KG1 (cell line): Measurements from ENCODE around the gene PTPRR.

ENCODE experiments used
- DNase-seq: peaks from one replicate; lab custom pipeline; 2025; lab: John Stamatoyannopoulos, UW

PTPRR gene

GRCh38 chr12:70794131-70794530, 126.4 kb downstream of the PTPRR start:
- no peak for DNase-seq

DNA sequence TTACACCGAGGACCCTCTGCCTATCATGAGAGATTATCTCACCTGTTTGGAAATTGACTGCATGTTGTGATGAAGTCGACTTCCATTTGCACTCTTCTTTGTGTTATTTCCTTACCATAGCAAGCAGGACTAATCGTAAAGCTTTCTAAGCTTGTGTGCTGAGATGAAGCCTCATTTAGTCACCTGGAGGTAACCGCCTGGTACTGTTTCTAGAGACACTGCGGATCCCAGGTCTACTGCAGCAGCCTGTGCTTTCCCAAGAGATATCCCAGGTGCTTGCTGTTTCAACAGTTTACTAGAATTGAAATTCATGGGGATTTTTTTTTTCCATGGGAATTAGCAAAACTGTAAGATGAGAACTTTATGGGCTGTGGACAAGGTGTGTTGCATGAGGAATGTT, 131.8 kb downstream of the PTPRR start:
- no peak for DNase-seq

- DNase-seq, result no peak
Observed at GRCh38 chr12:70787612-70788011, 132.9 kb downstream of the PTPRR start.

DNA sequence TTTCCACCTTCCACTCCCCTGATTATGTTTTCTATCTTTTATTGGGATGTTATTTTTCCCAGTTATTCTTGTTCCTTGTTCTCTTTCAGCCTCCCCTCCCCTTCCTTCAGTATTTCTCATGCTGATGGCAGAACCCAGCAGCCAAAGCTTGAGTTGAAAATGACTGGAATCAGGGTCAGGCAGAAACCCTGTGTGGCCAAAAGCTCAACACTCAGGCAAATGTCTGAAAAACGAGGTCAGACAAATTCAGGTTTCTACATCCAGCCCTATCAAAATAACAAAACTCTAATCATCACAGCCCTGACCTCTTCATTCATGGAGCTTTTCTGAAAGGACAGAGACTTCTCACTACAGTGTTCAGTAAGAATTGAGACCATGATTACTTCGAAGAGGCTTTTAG, 134.6 kb downstream of the PTPRR start:
- DNase-seq, result no peak

GRCh38 chr12:70784042-70784668, 136.4 kb downstream of the PTPRR start:
- no peak for DNase-seq

DNA sequence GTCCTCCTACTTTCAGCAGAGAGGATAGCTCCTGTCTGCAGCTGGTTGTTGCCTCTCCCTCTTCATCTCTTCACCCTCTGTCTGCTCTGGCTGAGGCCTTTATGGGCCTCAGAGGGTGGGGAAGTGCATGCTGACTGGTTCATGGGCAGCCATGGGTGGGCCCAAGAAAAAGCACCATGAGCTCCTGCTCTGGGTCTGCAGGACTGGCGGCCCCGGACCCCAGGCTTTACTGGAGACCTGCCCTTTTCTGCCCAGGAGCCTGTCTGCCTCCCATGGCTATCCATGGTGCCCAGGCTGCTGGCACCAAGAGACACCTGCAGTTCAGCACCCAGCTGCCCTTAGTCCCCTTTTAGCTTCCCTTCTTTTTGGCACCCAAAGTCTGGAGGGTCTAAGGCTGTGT, 137.1 kb downstream of the PTPRR start:
- DNase-seq, result no peak

DNA sequence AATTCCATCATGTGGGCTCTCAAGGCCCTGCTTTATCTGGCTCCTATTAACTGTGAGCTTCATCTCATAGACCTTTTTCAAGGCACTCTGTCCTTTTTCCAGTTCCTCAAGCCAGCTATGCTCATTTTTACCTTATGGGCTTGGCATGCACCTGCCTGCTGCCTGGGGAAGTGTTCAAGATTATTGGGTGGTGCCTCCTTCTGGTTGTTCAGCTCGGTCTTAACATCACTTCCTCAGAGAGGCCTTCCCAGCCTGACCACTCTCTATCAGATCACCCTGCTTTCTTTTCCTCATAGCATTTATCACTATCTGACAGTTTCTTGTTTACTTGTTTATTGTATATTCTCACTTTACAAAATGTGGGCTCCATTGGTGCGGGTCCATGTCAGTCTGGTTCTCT, 141.3 kb downstream of the PTPRR start:
- no peak for DNase-seq

DNA sequence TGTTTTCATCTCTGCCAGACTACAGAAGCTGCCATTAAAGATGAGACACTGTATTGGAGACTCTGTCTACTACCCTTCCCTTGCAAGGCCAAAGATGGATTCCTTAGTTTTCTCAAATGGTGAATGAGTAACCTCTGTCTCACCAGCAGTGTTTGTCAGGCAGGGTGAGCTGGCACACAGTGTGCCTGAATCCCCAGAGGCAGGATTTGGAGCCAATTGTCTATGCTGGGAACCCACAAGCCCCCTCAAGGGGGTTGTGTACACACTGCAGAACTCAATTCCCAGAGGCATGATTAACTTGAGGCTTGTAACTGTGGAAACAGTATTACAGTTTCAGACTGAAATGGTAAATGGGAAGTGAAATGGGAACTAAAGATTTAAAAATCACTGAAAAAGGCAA, 146.5 kb downstream of the PTPRR start:
- no peak for DNase-seq

GRCh38 chr12:70772836-70773235, 147.7 kb downstream of the PTPRR start:
- DNase-seq, result no peak

DNA sequence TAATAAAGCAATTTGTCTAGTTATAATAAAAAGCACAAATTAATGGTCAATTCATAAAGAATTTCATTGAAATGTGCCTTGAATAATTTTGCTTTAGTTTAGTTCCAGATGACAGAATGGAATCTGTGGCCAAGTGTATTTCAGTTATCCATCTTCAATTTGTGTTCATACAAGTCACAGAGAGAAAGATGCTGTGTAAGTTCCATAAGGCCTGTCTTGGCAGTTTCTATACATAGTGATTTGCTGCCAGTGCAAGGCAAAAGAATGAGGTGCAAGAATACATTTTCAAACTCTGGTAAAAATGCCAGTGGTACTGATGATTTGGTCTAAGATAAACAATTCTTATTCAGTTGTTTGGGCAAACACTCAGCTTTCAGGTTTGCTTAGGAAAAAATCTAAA, 149.0 kb downstream of the PTPRR start:
- DNase-seq, result no peak

DNA sequence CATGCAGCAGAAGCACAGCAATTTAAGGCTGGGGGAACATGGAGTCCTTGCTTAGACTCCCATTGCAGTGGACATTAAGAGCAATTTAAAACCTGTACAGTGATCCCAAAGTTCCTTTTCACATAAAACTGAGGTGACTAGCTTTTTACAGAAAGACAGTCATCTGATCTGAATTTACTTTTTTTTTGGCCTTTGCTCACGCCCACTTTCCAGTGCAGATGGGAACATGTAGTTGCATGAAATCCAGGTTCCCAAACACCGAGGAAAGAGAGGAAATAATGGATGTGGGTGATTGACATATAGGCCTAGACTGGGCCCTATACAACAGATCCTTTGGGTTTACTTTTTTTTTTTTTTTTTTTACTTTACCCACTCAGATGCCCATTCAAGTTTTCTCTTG, 156.9 kb downstream of the PTPRR start:
- DNase-seq, result no peak

DNA sequence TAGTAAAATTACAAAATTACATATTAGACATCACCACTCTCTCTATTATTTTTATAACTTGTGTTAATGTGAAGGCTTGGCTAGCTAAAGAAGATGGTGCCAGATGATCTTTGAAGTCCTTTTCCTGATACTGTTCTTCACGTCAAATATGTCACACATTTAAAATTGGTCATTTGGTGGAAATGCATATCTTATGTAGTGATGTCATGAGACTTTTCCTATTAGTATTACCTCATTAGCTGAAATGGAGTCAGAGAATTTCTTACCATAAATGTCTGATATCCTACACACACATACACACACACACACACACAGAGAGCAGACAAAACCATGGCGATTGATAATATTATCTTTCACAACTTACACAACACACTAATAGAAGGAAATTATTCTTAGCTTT, 158.5 kb downstream of the PTPRR start:
- no peak for DNase-seq

GRCh38 chr12:70759161-70759918, 161.2 kb downstream of the PTPRR start:
- DNase-seq, result no peak

- DNase-seq, result no peak
Observed at GRCh38 chr12:70758494-70758845, 162.1 kb downstream of the PTPRR start.

- no peak for DNase-seq
Observed at GRCh38 chr12:70757830-70758493, 162.6 kb downstream of the PTPRR start.

GRCh38 chr12:70756791-70757190, 163.7 kb downstream of the PTPRR start:
- DNase-seq, result no peak

DNA sequence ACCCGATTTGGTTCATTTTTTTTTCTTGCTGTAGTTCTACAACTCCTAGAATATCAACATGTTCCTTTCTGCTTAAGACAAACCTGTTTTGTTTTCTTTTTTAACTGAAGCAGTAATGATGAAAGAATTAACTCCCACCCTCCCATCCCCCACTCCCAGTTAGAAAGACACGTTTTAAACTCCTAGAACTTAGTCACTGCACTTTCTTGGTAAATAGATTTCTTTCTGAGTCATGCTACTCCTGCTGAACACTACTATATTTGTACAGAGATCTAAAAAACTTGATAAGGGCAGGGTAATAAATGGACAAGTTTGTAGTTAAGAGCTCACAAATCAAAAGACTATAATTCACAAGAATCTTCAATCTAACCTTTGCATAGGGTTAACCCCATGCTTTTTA, 164.4 kb downstream of the PTPRR start:
- DNase-seq, result no peak

- no peak for DNase-seq
Observed at GRCh38 chr12:70754330-70754741, 166.2 kb downstream of the PTPRR start.

GRCh38 chr12:70752327-70752726, 168.2 kb downstream of the PTPRR start:
- DNase-seq, result no peak

- no peak for DNase-seq
Observed at GRCh38 chr12:70749931-70750330, 170.6 kb downstream of the PTPRR start.

DNA sequence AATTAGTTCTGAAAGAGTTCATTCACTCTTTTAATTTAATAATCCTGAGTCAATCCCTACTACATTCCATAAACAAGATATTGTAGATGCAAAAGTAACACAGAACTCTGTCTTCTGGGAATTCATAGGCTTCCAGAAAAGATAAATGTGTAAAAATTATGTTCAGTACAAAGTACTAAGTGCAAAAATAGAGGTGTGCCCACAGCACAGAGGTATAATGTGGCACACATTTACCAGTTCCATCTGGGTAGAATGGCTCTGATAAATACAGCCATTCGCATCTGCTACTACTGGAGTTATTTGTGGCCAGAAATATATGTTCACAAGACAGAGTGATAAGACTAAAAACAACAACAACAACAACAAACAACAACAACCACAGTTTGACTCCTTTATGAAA, 171.7 kb downstream of the PTPRR start:
- DNase-seq, result no peak

- no peak for DNase-seq
Observed at GRCh38 chr12:70747445-70748260, 172.9 kb downstream of the PTPRR start.

DNA sequence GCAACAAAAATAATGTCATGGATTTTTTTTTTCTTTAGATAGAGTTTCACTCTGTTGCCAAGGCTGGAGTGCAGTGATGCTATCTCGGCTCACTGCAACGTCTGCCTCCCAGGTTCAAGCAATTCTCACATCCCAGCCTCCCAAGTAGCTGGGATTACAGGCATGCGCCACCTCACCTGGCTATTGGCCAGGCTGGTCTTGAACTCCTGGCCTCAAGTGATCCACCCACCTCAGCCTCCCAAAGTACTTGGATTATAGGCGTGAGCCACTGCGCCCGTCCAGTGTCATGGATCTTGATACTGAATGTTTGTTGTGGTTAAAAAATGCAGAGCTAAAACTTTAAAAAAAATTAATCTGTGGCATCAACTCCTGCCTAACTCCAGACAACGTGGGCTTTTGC, 175.5 kb downstream of the PTPRR start:
- DNase-seq, result no peak
